Ectodermal cell (in vitro differentiated cells): Measurements from ENCODE around the gene NFATC2IP. TPM values are rescaled to one million over a fixed set of nuclear protein-coding genes. Genes with fewer than 3 reads are reported as not detected.

Source experiments
- H3K27ac ChIP-seq: 2 replicates; pipeline ENCODE4 v1.7.0; 2013; ENCODE audit warnings: mild to moderate bottlenecking, low read depth, low read length; ENCODE audit not compliant: insufficient read depth, poor library complexity, severe bottlenecking
- H3K27me3 ChIP-seq: 2 replicates; pipeline ENCODE4 v1.7.0; 2013; ENCODE audit warnings: mild to moderate bottlenecking, low read length; ENCODE audit not compliant: insufficient read depth, control insufficient read depth, poor library complexity, severe bottlenecking
- H3K36me3 ChIP-seq: one replicate; pipeline ENCODE4 v1.7.0; 2013; ENCODE audit warnings: low read length; ENCODE audit not compliant: control insufficient read depth, insufficient read depth
- H3K4me1 ChIP-seq: one replicate; pipeline ENCODE4 v1.7.0; 2013; ENCODE audit warnings: low read length; ENCODE audit not compliant: control insufficient read depth, insufficient read depth
- H3K4me3 ChIP-seq: 2 replicates; pipeline ENCODE4 v1.7.0; 2013; ENCODE audit warnings: low read depth, low read length, control low read depth; ENCODE audit not compliant: insufficient read depth
- H3K9me3 ChIP-seq: 2 replicates; pipeline ENCODE4 v1.7.0; 2013; ENCODE audit warnings: mild to moderate bottlenecking, low read length, moderate library complexity; ENCODE audit not compliant: control insufficient read depth
- WGBS, 2 experiments: methylation state at CpG; one replicate each; pipeline ENCODE4 v1.1.7; 2013; ENCODE audit warnings: missing lambda C conversion rate in 2 of 2; 5-methylcytosine and 5-hydroxymethylcytosine counted together
- polyA plus RNA-seq, 4 experiments: library from polyadenylated mRNA; stranded (reverse); fragments of 50-300 nt; gene quantifications; one replicate each; pipeline ENCODE4 v1.2.3, GENCODE V29; 2013

NFATC2IP gene
- polyA plus RNA-seq (2013, experiment 1 of 4) = 65.7 TPM
- polyA plus RNA-seq (2013, experiment 2 of 4) = 72.0 TPM
- polyA plus RNA-seq (2013, experiment 3 of 4) = 51.6 TPM
- 54.6 TPM for polyA plus RNA-seq (2013, experiment 4 of 4)

- Histone ChIP-seq H3K27me3 (no peaks in the 10 kb centered on the region), H3K4me3 (peak within 1 kb of the TSS; percentile 98), H3K4me1 (peaks cover 4% of the 10 kb centered on the region), H3K36me3 (peaks cover 14% of the 10 kb centered on the region), H3K9me3 (no peaks in the 10 kb centered on the region), H3K27ac (peak within 1 kb of the TSS; percentile 53)
- WGBS, 2 experiments = 1% methylated on average over 79 of the region's 79 CpGs
Measured at GRCh38 chr16:28950648-28951409, at the start of gene NFATC2IP. NFATC2IP (plus strand) TSS chr16:28950937; CDS start chr16:28951012, 75 bp downstream.

DNA sequence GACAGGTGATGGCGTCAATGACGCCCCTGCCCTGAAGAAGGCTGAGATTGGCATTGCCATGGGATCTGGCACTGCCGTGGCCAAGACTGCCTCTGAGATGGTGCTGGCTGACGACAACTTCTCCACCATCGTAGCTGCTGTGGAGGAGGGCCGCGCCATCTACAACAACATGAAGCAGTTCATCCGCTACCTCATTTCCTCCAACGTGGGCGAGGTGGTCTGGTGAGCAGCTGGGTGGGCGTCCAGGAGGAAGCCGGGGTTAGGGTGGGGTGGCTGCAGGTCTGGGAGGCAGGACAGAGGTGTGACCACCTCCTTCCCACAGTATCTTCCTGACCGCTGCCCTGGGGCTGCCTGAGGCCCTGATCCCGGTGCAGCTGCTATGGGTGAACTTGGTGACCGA is 48.9 kb upstream of the NFATC2IP start:
- H3K4me3 ChIP-seq = no peak overlapping the region
- H3K9me3 ChIP-seq = no peaks in the 10 kb centered on the region
- no peaks in the 10 kb centered on the region for H3K36me3 ChIP-seq
- H3K4me1 ChIP-seq = no peaks in the 10 kb centered on the region
- no peaks in the 10 kb centered on the region for H3K27me3 ChIP-seq
- no peak overlapping the region for H3K27ac ChIP-seq
- WGBS, 2 experiments = 94 to 95% methylated on average over 15 of the region's 15 CpGs

- H3K4me3 ChIP-seq = no peak overlapping the region
- H3K27me3 ChIP-seq = no peaks in the 10 kb centered on the region
- whole genome bisulfite sequencing, 2 experiments = 86 to 93% methylated on average over 11 of the region's 11 CpGs
Measured at GRCh38 chr16:28902909-28903308, 47.8 kb upstream of the NFATC2IP start.

DNA sequence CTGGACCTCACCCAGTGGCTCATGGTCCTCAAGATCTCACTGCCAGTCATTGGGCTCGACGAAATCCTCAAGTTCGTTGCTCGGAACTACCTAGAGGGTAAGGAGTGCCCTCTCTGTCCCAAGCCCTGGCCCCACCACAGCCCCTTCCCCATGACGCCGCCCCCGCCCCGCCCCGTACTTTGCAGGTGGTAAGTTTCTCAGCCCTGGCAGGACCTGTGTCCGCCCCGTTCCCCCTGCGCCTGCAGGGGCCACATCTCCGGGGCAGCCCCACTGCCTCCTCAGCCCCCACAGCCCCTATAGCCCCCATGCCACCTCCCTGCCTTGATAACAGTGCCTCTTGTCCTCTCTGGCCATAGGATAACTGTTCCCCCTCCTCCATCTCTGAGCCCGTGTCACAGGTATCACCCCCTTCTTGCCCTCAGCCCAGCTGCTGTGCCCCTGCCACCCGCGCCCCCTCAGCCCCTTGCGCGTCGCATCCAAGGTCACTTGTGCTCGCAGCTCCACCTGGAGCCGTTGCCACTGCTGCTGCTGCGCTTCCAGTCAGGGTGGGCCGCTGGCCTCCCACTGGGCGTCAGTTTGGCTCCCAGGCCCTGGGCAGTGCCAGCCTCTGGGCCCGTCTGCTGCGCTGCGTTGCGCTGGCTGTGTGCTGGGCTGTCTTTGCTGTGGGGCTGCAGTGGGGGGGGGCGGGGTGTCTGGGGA is 47.2 kb upstream of the NFATC2IP start:
- H3K36me3 ChIP-seq = no peaks in the 10 kb centered on the region
- no peak overlapping the region for H3K4me3 ChIP-seq
- no peaks in the 10 kb centered on the region for H3K27me3 ChIP-seq
- no peaks in the 10 kb centered on the region for H3K9me3 ChIP-seq
- 92 to 93% methylated on average over 29 of the region's 29 CpGs for WGBS, 2 experiments
- no peaks in the 10 kb centered on the region for H3K4me1 ChIP-seq
- no peak overlapping the region for H3K27ac ChIP-seq

More at GRCh38 chr16:28902909-28903308, 47.8 kb upstream of the NFATC2IP start:
- Histone ChIP-seq H3K36me3 (no peaks in the 10 kb centered on the region), H3K9me3 (no peaks in the 10 kb centered on the region), H3K4me1 (no peaks in the 10 kb centered on the region), H3K27ac (no peak overlapping the region)

GRCh38 chr16:28904363-28904762 is 46.4 kb upstream of the NFATC2IP start:
- Histone ChIP-seq H3K27ac (no peak overlapping the region), H3K4me1 (no peaks in the 10 kb centered on the region), H3K27me3 (no peaks in the 10 kb centered on the region), H3K36me3 (no peaks in the 10 kb centered on the region), H3K4me3 (no peak overlapping the region), H3K9me3 (no peaks in the 10 kb centered on the region)
- 94% methylated on average over 14 of the region's 14 CpGs for WGBS, 2 experiments

DNA sequence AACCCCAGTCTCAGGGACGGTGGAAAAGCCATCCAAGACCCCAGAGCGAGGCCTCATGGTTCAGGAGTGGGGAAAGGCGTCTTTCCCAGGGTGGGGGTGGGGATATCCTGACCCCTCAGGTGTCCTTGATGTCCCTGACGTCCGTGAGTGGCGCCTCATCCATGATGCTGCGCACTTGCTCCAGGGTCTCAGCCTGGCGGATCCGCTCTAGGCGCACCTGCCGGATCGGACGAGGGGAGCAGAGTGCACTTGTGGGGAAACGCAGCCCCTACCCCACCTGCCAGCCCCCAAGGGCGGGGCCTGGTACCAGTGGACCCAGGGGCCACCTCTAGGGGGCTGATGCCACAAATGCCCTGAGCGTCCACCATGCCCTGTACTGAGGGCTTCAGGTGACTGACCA is 45.9 kb upstream of the NFATC2IP start:
- Histone ChIP-seq H3K9me3 (no peaks in the 10 kb centered on the region), H3K27me3 (no peaks in the 10 kb centered on the region), H3K4me3 (no peak overlapping the region), H3K27ac (no peak overlapping the region), H3K36me3 (no peaks in the 10 kb centered on the region), H3K4me1 (no peaks in the 10 kb centered on the region)
- WGBS, 2 experiments = 94 to 95% methylated on average over 16 of the region's 16 CpGs

DNA sequence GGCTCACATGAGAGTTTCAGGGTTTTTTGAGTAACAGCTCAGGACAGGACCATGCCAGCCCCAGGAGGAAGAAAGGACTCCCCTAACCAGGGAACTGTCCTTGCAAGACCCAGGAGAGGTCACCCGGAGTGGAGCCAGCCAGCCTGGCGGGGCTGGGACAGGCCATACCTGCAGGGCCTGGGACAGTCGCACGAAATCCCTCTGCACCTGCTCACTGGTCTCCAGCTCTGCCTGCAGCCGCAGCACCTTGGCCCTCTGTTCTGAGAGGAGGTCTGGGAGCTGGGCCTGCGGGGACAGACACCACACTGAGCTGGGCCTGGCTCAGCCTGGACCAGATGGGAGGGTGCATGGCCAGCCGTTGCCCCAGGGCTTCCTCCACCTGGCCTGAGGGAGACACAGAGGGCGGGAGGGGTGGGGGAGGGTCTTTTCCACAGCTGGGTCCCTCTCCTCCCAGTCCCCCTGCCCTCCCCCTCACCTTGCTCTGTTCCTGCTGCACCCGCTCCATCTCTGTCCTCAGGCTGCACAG is 45.4 kb upstream of the NFATC2IP start:
- Histone ChIP-seq H3K9me3 (no peaks in the 10 kb centered on the region), H3K4me1 (no peaks in the 10 kb centered on the region), H3K27me3 (no peaks in the 10 kb centered on the region), H3K4me3 (no peak overlapping the region), H3K36me3 (no peaks in the 10 kb centered on the region), H3K27ac (no peak overlapping the region)
- 89 to 91% methylated on average over 9 of the region's 9 CpGs for WGBS, 2 experiments

GRCh38 chr16:28905800-28906372 is 44.9 kb upstream of the NFATC2IP start:
- no peaks in the 10 kb centered on the region for H3K4me1 ChIP-seq
- no peak overlapping the region for H3K4me3 ChIP-seq
- 83 to 84% methylated on average over 24 of the region's 24 CpGs for WGBS, 2 experiments
- H3K27ac ChIP-seq = no peak overlapping the region
- no peaks in the 10 kb centered on the region for H3K27me3 ChIP-seq
- no peaks in the 10 kb centered on the region for H3K36me3 ChIP-seq
- no peaks in the 10 kb centered on the region for H3K9me3 ChIP-seq

DNA sequence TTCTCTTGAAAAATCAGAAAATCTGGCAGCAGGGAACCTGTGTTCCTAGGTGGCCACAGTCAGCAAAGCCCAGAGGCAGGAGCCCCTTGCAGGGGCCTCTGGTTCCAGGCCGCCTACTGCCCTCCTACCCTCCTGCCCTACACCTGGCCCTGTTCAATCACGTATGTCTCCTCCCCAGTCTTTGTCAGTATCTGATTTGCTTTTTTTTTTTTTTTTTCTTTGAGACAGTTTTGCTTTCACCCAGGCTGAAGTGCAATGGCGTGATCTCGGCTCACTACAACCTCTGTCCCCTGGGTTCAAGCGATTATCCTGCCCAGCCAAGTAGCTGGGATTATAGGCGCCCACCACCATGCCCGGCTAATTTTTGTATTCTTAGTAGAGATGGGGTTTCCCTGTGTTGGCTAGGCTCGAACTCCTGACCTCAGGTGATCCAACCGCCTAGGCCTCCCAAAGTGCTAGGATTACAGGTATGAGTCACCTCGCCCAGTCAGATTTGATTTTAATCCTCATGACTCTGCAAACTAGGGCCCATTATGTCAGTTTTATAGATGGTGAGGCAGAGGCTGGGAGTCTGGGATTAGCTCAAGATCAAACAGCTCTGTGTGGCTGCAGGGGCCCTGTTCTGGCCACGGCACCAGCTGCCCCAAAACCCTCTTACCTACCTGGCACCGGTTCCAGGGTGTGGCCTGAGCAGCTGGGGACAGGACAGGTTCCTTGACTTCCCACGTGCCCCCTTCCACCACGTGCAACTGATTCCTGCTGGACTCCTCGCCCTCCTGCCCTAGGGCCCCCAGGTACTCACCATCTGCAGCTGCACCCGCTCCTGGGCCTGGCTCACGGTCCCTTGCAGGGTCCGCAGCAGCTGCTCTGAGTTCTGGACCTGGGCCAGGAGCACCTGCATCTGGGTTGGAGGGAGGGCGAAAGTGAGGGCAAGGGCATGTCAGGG is 40.4 kb upstream of the NFATC2IP start:
- Histone ChIP-seq H3K27me3 (no peaks in the 10 kb centered on the region), H3K36me3 (no peaks in the 10 kb centered on the region), H3K27ac (no peak overlapping the region), H3K4me3 (no peak overlapping the region), H3K4me1 (no peaks in the 10 kb centered on the region), H3K9me3 (no peaks in the 10 kb centered on the region)
- WGBS, 2 experiments = 94% methylated on average over 19 of the region's 19 CpGs
